Muscle of leg (tissue), 11 donors: ENCODE measurements around the gene SNAP29. TPM values are rescaled to one million over a fixed set of nuclear protein-coding genes. Genes with fewer than 3 reads are reported as not detected.
A peak's percentile ranks its signal among the peaks of the same experiment; 100 is the strongest.

ENCODE experiments used
- DNase-seq: peaks from one replicate; pipeline ENCODE4 v3.0.0; 2013
- H3K27ac ChIP-seq: one replicate; pipeline ENCODE4 v1.5.1; 2013; ENCODE audit warnings: mild to moderate bottlenecking, low read length, control low read depth
- H3K27me3 ChIP-seq: one replicate; pipeline ENCODE4 v1.6.1; 2013; ENCODE audit warnings: low read length; ENCODE audit not compliant: control insufficient read depth, insufficient read depth
- H3K36me3 ChIP-seq: one replicate; pipeline ENCODE4 v1.6.1; 2013; ENCODE audit warnings: low read length; ENCODE audit not compliant: control insufficient read depth, insufficient read depth
- H3K4me1 ChIP-seq: one replicate; pipeline ENCODE4 v1.6.1; 2013; ENCODE audit warnings: low read length; ENCODE audit not compliant: control insufficient read depth, insufficient read depth
- H3K4me3 ChIP-seq: one replicate; pipeline ENCODE4 v1.5.1; 2013; ENCODE audit warnings: low read length, control low read depth
- H3K9me3 ChIP-seq: replicated peaks from 2 replicates; pipeline ENCODE4 v1.6.1; 2013; ENCODE audit warnings: low read depth, low read length; ENCODE audit not compliant: control insufficient read depth
- WGBS: methylation state at CpG from one replicate; pipeline ENCODE4 v1.1.5; 2013; ENCODE audit warnings: missing lambda C conversion rate; ENCODE audit not compliant: insufficient coverage; 5-methylcytosine and 5-hydroxymethylcytosine counted together
- polyA plus RNA-seq, 8 donors: library from polyadenylated mRNA; unstranded; fragments of 120-200 nt; gene quantifications; one replicate each; pipeline versions ENCODE4 v1.2.1 to v1.2.3, GENCODE V29; 2013; ENCODE audit warnings: inconsistent platforms in 1 of 8, low replicate concordance in 1 of 8; ENCODE audit not compliant: insufficient read length in 8 of 8, insufficient read depth in 1 of 8
- total RNA-seq: library from RNA; stranded (reverse); fragments of 120-200 nt; gene quantifications from one replicate; pipeline ENCODE4 v1.2.4, GENCODE V29; 2013

The SNAP29 gene
- total and polyA plus RNA-seq, 9 donors = 10.9 to 26.6 (median 21.9) TPM

DNA sequence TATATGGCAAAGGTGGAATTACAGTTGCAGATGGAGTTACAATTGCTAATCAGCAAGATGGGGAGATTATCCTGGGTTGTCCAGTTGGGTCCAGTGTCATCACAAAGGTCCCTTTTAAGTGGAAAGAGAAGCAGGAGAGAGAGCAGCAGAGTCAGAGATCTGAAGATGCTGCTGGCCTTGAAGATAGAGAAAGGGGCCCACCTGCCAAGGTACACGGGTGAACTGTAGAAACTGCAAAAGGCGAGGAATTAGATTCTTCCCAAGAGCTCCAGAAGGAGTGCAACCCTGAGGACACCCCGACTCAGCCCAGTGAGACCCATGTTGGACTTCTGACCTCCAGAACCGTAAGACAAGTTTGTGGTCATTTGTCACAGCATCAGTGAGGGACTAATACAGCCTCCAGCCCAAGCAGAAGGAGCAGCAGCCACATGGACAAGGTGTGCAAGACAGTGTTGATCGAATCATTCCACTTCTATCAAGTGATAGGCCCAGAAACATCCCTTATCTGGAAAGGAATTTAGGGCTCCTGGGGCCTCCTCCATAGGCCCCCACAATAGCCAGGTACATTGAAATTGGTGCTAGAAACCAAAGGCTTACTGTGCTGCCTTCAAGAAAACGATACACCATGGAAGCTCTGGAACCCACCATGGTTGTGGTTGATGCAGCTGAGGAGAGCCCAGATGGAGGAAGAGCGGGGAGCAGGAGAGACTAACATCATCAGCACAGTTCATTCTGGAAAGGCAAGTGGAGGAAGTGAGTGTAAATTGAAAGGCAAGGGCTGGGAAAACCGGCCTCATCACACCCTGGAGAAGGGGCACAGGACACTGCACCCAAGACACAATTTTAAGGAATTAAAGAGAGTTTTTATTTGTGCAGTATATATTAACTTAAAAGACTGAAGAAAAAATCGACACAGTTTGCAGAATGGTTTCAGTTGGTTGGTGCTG is 23.3 kb downstream of the SNAP29 start:
- Histone ChIP-seq H3K27ac (no peak overlapping the region), H3K27me3 (no peaks in the 10 kb centered on the region), H3K36me3 (peaks cover 55% of the 10 kb centered on the region), H3K9me3 (no peaks in the 10 kb centered on the region), H3K4me3 (no peak overlapping the region), H3K4me1 (no peaks in the 10 kb centered on the region)
- DNase-seq = no peak
- 94% methylated on average over 6 of the region's 9 CpGs for WGBS

DNA sequence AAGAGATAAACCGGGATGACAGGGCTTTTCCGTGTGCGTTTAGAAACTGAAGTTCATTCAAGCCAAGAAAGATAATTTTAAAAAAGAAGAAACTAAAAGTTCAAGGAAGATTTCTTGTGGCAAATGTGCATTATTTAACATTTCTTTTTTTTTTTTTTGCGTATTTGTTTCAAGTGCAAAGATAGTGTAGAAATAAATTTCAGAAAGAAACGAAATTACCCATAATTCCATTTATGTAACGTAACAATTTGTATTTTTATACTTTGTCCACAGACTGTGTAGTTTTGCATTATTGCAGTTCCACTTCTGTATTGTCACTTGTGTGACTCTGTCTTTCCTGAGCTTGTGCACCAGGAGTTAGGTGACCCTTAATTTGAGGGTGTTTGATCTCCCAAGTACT is 24.0 kb downstream of the SNAP29 start:
- Histone ChIP-seq H3K27me3 (no peaks in the 10 kb centered on the region), H3K9me3 (no peaks in the 10 kb centered on the region), H3K4me1 (no peaks in the 10 kb centered on the region), H3K4me3 (no peak overlapping the region), H3K36me3 (peaks cover 55% of the 10 kb centered on the region), H3K27ac (no peak overlapping the region)
- DNase-seq = no peak
- 100% methylated on average over 1 of the region's 6 CpGs for WGBS

DNA sequence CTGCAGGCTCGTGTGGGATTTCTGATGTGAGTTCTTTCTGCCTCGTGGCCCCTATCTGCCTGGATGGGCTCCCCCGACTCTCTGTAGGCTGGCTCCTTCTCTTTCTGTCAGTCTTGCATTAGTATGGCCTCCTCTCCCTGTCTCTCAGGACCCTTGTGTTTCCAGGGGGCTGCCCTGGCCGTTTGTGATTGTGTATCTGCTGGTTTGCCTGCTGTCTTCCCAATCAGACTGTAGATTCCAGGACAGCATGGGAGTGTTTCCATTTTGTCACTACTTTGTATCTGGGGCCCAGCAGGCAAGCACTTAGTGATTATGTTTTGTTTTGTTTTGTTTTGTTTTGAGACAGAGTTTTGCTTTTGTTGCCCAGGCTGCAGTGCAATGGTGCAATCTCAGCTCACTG is 25.6 kb downstream of the SNAP29 start:
- 89% methylated on average over 3 of the region's 4 CpGs for WGBS
- Histone ChIP-seq H3K27me3 (no peaks in the 10 kb centered on the region), H3K36me3 (peaks cover 67% of the 10 kb centered on the region), H3K27ac (no peak overlapping the region), H3K9me3 (no peaks in the 10 kb centered on the region), H3K4me1 (no peaks in the 10 kb centered on the region), H3K4me3 (no peak overlapping the region)
- DNase-seq = no peak

DNA sequence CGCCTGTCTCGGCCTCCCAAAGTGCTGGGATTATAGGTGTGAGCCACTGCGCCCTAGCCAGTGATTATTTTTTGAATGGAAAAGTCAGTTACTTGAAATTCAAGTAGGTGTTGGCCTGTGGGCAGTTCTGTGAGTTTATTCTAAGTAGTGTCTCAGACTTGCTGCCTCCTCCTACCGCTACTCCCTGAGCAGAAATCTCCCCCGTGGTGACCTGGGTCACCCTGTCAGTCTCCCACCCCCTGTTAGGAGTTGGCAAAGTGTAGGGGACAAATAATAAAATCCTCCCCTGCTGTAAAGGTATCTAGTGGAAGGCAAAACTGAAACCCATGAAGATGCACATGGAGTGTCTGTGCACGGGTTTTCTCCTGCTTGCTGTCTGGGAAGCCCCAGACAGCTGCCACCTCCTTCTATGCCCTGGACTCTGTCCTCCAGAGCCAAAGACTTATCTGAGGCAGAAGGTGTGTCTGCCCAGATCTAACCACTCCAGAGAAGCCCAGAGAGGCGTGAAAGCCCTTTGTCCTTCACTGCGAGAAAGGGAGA is 26.3 kb downstream of the SNAP29 start:
- no peak overlapping the region for H3K27ac ChIP-seq

DNA sequence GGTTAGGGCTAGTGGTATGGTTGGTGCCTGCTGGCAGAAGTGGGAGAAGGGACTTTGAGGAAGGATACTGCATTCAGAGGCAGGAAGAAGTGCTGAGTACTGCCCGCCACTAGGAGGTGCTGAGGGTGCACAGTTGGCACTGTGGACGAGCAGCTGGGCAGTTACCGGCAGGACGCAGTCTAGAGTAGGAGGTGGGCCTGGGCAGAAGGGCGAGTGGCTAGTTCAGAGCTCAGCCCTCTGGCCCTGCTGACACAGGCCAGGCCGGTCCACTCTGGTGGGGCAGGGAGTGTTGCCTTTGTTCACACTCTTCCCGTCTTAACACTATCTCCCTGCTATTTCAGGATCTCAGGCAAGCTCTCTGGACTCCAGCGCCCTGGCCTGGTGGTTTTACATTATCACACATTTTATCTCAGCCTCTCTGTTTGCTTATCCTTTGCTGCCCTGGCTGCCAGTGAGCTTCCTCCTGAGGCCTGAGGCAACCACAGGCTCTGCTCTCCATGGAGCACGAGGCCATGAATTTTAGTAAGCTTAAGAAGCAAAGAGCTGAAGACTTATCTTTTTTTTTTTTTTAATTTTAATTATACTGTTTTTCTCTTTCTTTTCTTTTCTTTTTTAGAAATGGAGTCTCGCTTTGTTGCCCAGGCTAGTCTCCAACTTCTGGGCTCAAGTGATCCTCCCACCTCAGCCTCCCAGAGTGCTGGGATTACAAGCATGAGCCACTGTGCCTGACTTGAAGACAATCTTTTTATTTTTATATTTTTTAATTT is 26.9 kb downstream of the SNAP29 start:
- Histone ChIP-seq H3K4me1 (no peaks in the 10 kb centered on the region), H3K36me3 (peaks cover 68% of the 10 kb centered on the region), H3K9me3 (no peaks in the 10 kb centered on the region), H3K4me3 (no peak overlapping the region), H3K27me3 (no peaks in the 10 kb centered on the region), H3K27ac (no peak overlapping the region)
- WGBS = 20% methylated on average over 5 of the region's 10 CpGs
- DNase-seq = peak; percentile 62

More for the DNA sequence above, 26.3 kb downstream of the SNAP29 start:
- Histone ChIP-seq H3K4me1 (no peaks in the 10 kb centered on the region), H3K9me3 (no peaks in the 10 kb centered on the region), H3K36me3 (peaks cover 71% of the 10 kb centered on the region), H3K4me3 (no peak overlapping the region), H3K27me3 (no peaks in the 10 kb centered on the region)
- DNase-seq = no peak
- 66% methylated on average over 4 of the region's 8 CpGs for WGBS

DNA sequence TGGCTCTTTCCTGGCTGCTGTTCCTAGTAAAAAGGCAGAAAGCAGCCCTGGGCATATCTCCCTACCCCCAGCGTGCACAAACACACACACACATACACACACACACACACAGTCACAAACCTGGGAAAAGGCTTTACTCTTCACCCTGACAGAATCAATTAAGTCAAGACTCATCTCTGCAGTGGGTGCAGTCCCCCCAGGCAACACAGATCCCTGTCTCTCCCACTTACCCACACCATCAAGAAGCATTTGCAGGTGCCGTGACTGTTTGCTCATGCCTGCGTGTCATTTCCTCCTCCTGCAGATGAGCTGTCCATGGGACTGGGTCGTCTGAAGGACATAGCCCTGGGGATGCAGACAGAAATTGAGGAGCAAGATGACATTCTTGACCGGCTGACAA is 28.6 kb downstream of the SNAP29 start:
- no peak for DNase-seq
- Histone ChIP-seq H3K4me3 (no peak overlapping the region), H3K9me3 (no peaks in the 10 kb centered on the region), H3K36me3 (peaks cover 53% of the 10 kb centered on the region), H3K4me1 (no peaks in the 10 kb centered on the region), H3K27me3 (no peaks in the 10 kb centered on the region), H3K27ac (no peak overlapping the region)
- WGBS = 67% methylated on average over 2 of the region's 5 CpGs

DNA sequence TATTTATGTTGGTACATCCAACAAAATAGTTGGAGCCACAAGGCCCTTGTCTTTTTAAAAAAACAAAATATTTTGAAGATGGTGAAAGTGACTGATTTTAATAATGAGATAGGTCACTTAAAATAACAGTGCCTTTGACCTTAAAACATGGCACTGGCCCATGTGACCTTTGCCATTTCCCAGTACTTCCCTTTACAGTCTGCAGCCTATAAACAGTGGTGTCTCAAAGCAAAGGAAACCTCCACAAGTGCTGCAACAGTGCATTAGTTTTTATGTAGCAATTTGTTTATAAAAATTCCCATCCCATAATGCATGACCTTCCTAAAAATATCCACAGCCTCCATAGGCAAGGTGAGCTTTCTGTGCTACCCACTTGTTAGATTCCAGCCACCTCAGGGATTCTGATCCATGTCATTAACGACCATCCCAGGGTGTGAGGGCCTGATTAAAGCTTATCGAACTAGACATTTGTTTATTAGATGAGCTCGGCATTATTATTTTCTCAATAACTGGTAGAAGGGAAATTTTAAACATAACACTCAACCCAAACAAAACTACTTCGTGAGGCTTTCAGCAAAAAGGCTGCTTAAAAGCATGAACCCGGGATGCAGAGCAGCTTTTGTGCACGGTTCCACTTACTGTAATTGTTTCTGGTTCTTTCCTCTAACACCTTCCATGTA is 30.4 kb downstream of the SNAP29 start:
- no peak for DNase-seq
- H3K36me3 ChIP-seq = peaks cover 40% of the 10 kb centered on the region
- no peaks in the 10 kb centered on the region for H3K27me3 ChIP-seq
- no peak overlapping the region for H3K27ac ChIP-seq
- H3K4me1 ChIP-seq = no peaks in the 10 kb centered on the region
- WGBS = 72% methylated on average over 3 of the region's 6 CpGs
- H3K9me3 ChIP-seq = no peaks in the 10 kb centered on the region
- no peak overlapping the region for H3K4me3 ChIP-seq

DNA sequence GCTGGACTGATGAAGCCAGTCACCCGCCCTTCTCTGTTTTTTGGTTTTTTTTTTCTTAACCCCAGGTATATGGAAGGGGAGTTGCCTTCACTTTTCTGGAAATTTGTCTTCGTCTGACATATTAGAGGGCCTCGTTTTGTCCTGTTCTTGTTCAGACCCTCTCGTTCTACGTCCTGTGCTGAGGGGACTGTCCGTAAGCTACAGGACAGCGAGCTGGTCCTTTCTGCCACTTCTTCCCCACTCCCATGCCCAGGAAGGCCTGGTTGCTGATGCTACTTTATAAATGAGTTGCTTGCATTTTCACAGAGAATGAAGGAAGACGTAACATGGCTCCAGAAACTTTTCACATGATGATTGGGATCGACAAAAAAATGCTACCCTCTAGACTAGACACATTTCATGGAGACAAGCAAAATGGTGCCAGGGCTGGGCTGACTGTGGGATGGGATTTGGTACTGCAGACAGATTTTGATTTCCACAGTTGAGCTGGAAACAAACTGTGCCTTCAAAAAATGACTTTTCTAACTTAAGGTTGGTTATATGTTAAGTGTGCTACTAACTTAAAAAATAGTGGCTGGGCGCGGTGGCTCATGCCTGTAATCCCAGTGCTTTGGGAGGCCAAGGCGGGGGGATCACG is 31.2 kb downstream of the SNAP29 start:
- 97% methylated on average over 5 of the region's 13 CpGs for WGBS
- H3K4me3 ChIP-seq = no peak overlapping the region
- peaks cover 33% of the 10 kb centered on the region for H3K36me3 ChIP-seq
- no peaks in the 10 kb centered on the region for H3K9me3 ChIP-seq
- no peak for DNase-seq
- no peak overlapping the region for H3K27ac ChIP-seq
- no peaks in the 10 kb centered on the region for H3K4me1 ChIP-seq
- no peaks in the 10 kb centered on the region for H3K27me3 ChIP-seq

DNA sequence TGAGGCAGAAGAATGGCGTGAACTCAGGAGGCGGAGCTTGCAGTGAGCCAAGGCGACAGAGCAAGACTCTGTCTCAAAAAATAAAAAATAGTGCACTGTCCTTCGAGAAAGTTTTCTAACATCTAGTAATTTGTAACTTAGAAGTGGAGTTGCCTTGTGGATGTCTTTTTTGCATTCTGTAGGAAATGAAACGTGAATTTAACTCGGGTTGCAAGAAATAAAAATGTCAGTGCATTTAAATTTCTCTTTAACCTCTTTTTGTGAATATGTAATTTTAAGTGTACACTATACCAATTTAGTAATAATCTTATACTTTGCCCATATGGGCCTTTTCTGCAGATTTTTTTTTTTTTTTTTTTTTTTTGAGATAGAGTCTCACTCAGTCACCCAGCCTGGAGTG is 32.2 kb downstream of the SNAP29 start:
- Histone ChIP-seq H3K36me3 (peaks cover 26% of the 10 kb centered on the region), H3K4me3 (no peak overlapping the region), H3K27ac (no peak overlapping the region), H3K27me3 (no peaks in the 10 kb centered on the region), H3K4me1 (no peaks in the 10 kb centered on the region), H3K9me3 (no peaks in the 10 kb centered on the region)
- no CpG with 5 or more reads among the region's 6 CpGs for WGBS
- no peak for DNase-seq
